ENCODE measurements around the gene WDFY4. TPM values are rescaled to one million over a fixed set of nuclear protein-coding genes. Genes with fewer than 3 reads are reported as not detected.
A peak's percentile ranks its signal among the peaks of the same experiment; 100 is the strongest.

Gene WDFY4
- total and polyA plus RNA-seq, 2 experiments from 2014 or later: not detected

DNA sequence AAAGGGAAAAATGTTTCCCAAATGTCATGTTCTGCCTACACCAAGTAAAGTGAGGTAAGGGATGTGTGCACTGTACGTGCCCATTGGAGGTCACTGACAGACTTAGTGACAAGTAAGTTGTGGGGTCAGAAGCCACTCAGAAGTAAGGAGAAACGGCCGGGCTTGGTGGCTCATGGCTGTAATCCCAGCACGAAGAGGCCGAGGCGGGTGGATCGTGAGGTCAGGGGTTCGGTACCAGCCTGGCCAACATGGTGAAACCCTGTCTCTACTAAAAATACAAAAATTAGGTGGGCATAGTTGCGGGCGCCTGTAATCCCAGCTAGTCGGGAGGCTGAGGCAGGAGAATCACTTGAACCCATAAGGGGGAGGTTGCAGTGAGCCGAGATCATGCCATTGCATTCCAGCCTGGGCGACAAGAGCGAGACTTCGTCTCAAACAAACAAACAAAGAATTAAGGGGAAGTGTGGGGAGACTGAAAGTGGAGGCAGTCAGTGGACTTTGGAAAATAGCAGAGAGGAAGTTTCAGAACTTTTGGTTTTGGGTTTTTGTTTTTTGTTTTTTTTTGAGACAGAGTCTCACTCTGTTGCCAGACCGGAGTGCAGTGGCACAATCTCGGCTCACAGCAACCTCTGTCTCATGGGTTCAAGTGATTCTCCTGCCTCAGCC is 114.8 kb downstream of the WDFY4 start:
- Histone ChIP-seq H3K4me1 (ENCODE audit: insufficient read depth) (peaks cover 14% of the 10 kb centered on the region), H3K9ac (no peak overlapping the region), H2AFZ (peak overlapping the region; percentile 10; the same call in 1 of the 2 replicates), H3K9me3 (ENCODE audit: low read depth) (no peaks in the 10 kb centered on the region), H3K4me3 (no peak overlapping the region), H3K27me3 (replicated peaks; ENCODE audit: insufficient read depth) (no peaks in the 10 kb centered on the region), H3K36me3 (ENCODE audit: low read depth) (no peaks in the 10 kb centered on the region), H3K4me2 (ENCODE audit: unreplicated experiment) (no peak overlapping the region), H3F3A (ENCODE audit: insufficient read depth) (peaks cover 6% of the 10 kb centered on the region; the same call in 1 of the 2 replicates), H3K9me2 (ENCODE audit: insufficient read depth) (no peaks in the 10 kb centered on the region), H4K20me1 (ENCODE audit: insufficient read depth) (no peaks in the 10 kb centered on the region), H3K27ac (no peak overlapping the region), H3K79me2 (ENCODE audit: insufficient read depth) (no peaks in the 10 kb centered on the region)
- in situ Hi-C loops (cut with MboI): no loop called here
- TF ChIP-seq EZH2 (IDR thresholded peaks at IDR 0.05; ENCODE audit: insufficient read depth, poor library complexity, severe bottlenecking) (no peak), EZH2phosphoT487 (IDR thresholded peaks at IDR 0.05; ENCODE audit: insufficient read depth, low read depth) (no peak)
- WGBS, 2 experiments (ENCODE audit: low coverage in 1 of 2, low lambda C conversion rate in 2 of 2, missing lambda C conversion rate in 2 of 2): 68 to 73% methylated on average over 17 of the region's 17 CpGs
- DNase-seq: no peak

DNA sequence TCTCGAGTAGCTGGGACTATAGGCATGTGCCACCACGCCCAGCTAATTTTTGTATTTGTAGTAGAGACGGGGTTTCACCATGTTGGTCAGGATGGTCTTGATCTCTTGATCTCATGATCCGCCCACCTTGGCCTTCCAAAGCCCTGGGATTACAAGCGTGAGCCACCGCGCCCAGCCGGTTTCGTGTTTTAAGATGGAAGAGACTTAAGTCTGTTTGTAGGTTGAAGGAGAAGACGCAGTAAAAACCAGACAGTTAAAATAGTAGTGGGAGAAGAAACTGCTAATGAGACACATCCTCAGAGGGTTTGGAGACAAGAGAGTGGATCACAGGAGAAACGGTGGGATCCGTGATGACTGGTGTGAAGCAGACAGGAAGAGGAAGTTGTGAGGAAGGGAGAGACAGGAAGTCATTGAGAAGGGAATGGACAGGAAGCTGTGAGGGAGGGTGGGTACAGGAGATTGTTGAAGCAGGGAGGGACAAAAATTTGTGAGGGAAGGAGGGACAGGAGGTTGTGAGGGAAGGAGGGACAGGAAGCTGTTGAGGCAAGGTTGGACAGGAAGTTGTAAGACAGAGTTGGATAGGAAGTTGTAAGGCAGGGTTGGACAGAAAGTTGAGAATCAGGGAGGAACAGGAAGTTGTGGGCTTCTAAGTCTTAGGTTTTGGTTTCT is 115.5 kb downstream of the WDFY4 start:
- Histone ChIP-seq H3K9ac (no peak overlapping the region), H2AFZ (peak overlapping the region; percentile 10; the same call in 1 of the 2 replicates), H3F3A (ENCODE audit: insufficient read depth) (peaks cover 6% of the 10 kb centered on the region; the same call in 1 of the 2 replicates), H4K20me1 (ENCODE audit: insufficient read depth) (no peaks in the 10 kb centered on the region), H3K79me2 (ENCODE audit: insufficient read depth) (no peaks in the 10 kb centered on the region), H3K4me1 (ENCODE audit: insufficient read depth) (peaks cover 14% of the 10 kb centered on the region), H3K9me3 (ENCODE audit: low read depth) (no peaks in the 10 kb centered on the region), H3K27ac (no peak overlapping the region), H3K9me2 (ENCODE audit: insufficient read depth) (no peaks in the 10 kb centered on the region), H3K4me3 (no peak overlapping the region), H3K4me2 (ENCODE audit: unreplicated experiment) (no peak overlapping the region), H3K36me3 (ENCODE audit: low read depth) (no peaks in the 10 kb centered on the region), H3K27me3 (replicated peaks; ENCODE audit: insufficient read depth) (no peaks in the 10 kb centered on the region)
- no peak for TF ChIP-seq EZH2phosphoT487 (IDR thresholded peaks at IDR 0.05; ENCODE audit: insufficient read depth, low read depth)
- no peak for TF ChIP-seq EZH2 (IDR thresholded peaks at IDR 0.05; ENCODE audit: insufficient read depth, poor library complexity, severe bottlenecking)
- in situ Hi-C loops (cut with MboI): no loop called here
- WGBS, 2 experiments (ENCODE audit: low coverage in 1 of 2, low lambda C conversion rate in 2 of 2, missing lambda C conversion rate in 2 of 2): 85 to 89% methylated on average over 12 of the region's 12 CpGs
- no peak for DNase-seq

GRCh38 chr10:48801001-48801421 is 116.3 kb downstream of the WDFY4 start:
- TF ChIP-seq EZH2 (IDR thresholded peaks at IDR 0.05; ENCODE audit: insufficient read depth, poor library complexity, severe bottlenecking) (no peak), EZH2phosphoT487 (IDR thresholded peaks at IDR 0.05; ENCODE audit: insufficient read depth, low read depth) (no peak)
- Histone ChIP-seq H3K9ac (no peak overlapping the region), H3K4me1 (ENCODE audit: insufficient read depth) (peaks cover 18% of the 10 kb centered on the region), H3K79me2 (ENCODE audit: insufficient read depth) (no peaks in the 10 kb centered on the region), H3K27me3 (replicated peaks; ENCODE audit: insufficient read depth) (no peaks in the 10 kb centered on the region), H3K9me2 (ENCODE audit: insufficient read depth) (no peaks in the 10 kb centered on the region), H3K27ac (no peak overlapping the region), H3K9me3 (ENCODE audit: low read depth) (no peaks in the 10 kb centered on the region), H3K36me3 (ENCODE audit: low read depth) (no peaks in the 10 kb centered on the region), H4K20me1 (ENCODE audit: insufficient read depth) (no peaks in the 10 kb centered on the region), H3K4me2 (ENCODE audit: unreplicated experiment) (peak overlapping the region; percentile 38), H3F3A (ENCODE audit: insufficient read depth) (peaks cover 6% of the 10 kb centered on the region; the same call in 1 of the 2 replicates), H3K4me3 (no peak overlapping the region), H2AFZ (no peak overlapping the region)
- peak; percentile 58 for DNase-seq
- in situ Hi-C loops (cut with MboI): no loop called here

GRCh38 chr10:48802611-48803071 is 118.0 kb downstream of the WDFY4 start:
- peaks cover 15% of the 10 kb centered on the region for H3F3A ChIP-seq (ENCODE audit: insufficient read depth)
- H2AFZ ChIP-seq: no peak overlapping the region
- no peaks in the 10 kb centered on the region for H3K27me3 ChIP-seq (replicated peaks; ENCODE audit: insufficient read depth)
- peaks cover 22% of the 10 kb centered on the region for H3K4me1 ChIP-seq (ENCODE audit: insufficient read depth)
- H3K9me2 ChIP-seq (ENCODE audit: insufficient read depth): no peaks in the 10 kb centered on the region
- in situ Hi-C loops (cut with MboI): no loop called here
- H3K9ac ChIP-seq: no peak overlapping the region
- no peaks in the 10 kb centered on the region for H4K20me1 ChIP-seq (ENCODE audit: insufficient read depth)
- 64% methylated on average over 2 of the region's 2 CpGs for WGBS, 2 experiments (ENCODE audit: low coverage in 1 of 2, low lambda C conversion rate in 2 of 2, missing lambda C conversion rate in 2 of 2)
- no peak overlapping the region for H3K4me2 ChIP-seq (ENCODE audit: unreplicated experiment)
- no peaks in the 10 kb centered on the region for H3K9me3 ChIP-seq (ENCODE audit: low read depth)
- H3K4me3 ChIP-seq: no peak overlapping the region
- no peak overlapping the region for H3K27ac ChIP-seq
- no peaks in the 10 kb centered on the region for H3K79me2 ChIP-seq (ENCODE audit: insufficient read depth)
- DNase-seq: no peak
- TF ChIP-seq EZH2phosphoT487 (IDR thresholded peaks at IDR 0.05; ENCODE audit: insufficient read depth, low read depth): no peak
- TF ChIP-seq EZH2 (IDR thresholded peaks at IDR 0.05; ENCODE audit: insufficient read depth, poor library complexity, severe bottlenecking): no peak
- no peaks in the 10 kb centered on the region for H3K36me3 ChIP-seq (ENCODE audit: low read depth)
